SH-SY5Y (cell line): ENCODE results near the gene AP2S1.

Experiments used
- GATA2 ChIP-seq: IDR thresholded peaks from 2 replicates; pipeline ENCODE4 v1.6.1; 2011; ENCODE audit warnings: mild to moderate bottlenecking, low read depth, low read length
- GATA3 ChIP-seq: IDR thresholded peaks from 2 replicates; pipeline ENCODE4 v1.6.1; 2011; ENCODE audit warnings: low read depth, mild to moderate bottlenecking, low read length, moderate library complexity

GRCh38 chr19:46861691-46862502, 11.3 kb upstream of the AP2S1 start:
- TF ChIP-seq GATA3 (no peak), GATA2 (no peak)
